HepG2 (cell line): ENCODE measurements around the gene NR1H2. TPM values are rescaled to one million over a fixed set of nuclear protein-coding genes. Genes with fewer than 3 reads are reported as not detected.

Source experiments
- ATAD3A ChIP-seq: sonication (generic); formaldehyde crosslinking; IDR thresholded peaks from 2 replicates; pipeline ENCODE4 v1.4.0; 2020; ENCODE audit warnings: missing genetic modification reagents
- BRCA1 ChIP-seq: sonication (generic); formaldehyde crosslinking; IDR thresholded peaks from 2 replicates; pipeline ENCODE4 v1.4.0; 2020; ENCODE audit warnings: missing genetic modification reagents
- CENPX ChIP-seq: sonication (generic); formaldehyde crosslinking; IDR thresholded peaks from 2 replicates; pipeline ENCODE4 v1.9.0; 2021; ENCODE audit warnings: mild to moderate bottlenecking, missing genetic modification reagents, moderate library complexity
- DNMT1 ChIP-seq: sonication (generic); formaldehyde crosslinking; IDR thresholded peaks from 2 replicates; pipeline ENCODE4 v1.5.1; 2020; ENCODE audit warnings: mild to moderate bottlenecking, missing genetic modification reagents
- HNRNPL ChIP-seq: fragments of 200-400 bp; formaldehyde crosslinking; IDR thresholded peaks from 2 replicates; pipeline ENCODE4 v1.6.1; 2017; ENCODE audit warnings: mild to moderate bottlenecking, low read depth, low read length
- MED8 ChIP-seq: sonication (generic); formaldehyde crosslinking; IDR thresholded peaks from 2 replicates; pipeline ENCODE4 v1.8.1; 2023; ENCODE audit warnings: mild to moderate bottlenecking, missing genetic modification reagents; ENCODE audit not compliant: insufficient replicate concordance
- PBX2 ChIP-seq: IDR thresholded peaks from 2 replicates; pipeline ENCODE4 v1.6.1; 2016; ENCODE audit warnings: control low read depth
- RBFOX2 ChIP-seq: fragments of 200-400 bp; formaldehyde crosslinking; IDR thresholded peaks from 2 replicates; pipeline ENCODE4 v1.6.1; 2017; ENCODE audit warnings: low read depth, mild to moderate bottlenecking, low read length
- RBM39 ChIP-seq: fragments of 200-400 bp; formaldehyde crosslinking; IDR thresholded peaks from one replicate; pipeline ENCODE4 v1.6.1; 2018; ENCODE audit warnings: antibody characterized with exemption, mild to moderate bottlenecking, low read depth, low read length; ENCODE audit not compliant: poor library complexity, severe bottlenecking
- RFXANK ChIP-seq: IDR thresholded peaks from 2 replicates; pipeline ENCODE4 v1.6.1; 2016
- SOX5 ChIP-seq: IDR thresholded peaks from 2 replicates; pipeline ENCODE4 v1.6.1; 2016; ENCODE audit warnings: borderline replicate concordance
- TERF1 ChIP-seq: sonication (generic); formaldehyde crosslinking; IDR thresholded peaks from 2 replicates; pipeline ENCODE4 v1.8.0; 2022; ENCODE audit warnings: mild to moderate bottlenecking, missing genetic modification reagents, moderate library complexity
- TMF1 ChIP-seq: sonication (generic); formaldehyde crosslinking; IDR thresholded peaks from 2 replicates; pipeline ENCODE4 v1.8.1; 2022; ENCODE audit warnings: low read depth, missing genetic modification reagents
- ZFP91 ChIP-seq: sonication (generic); formaldehyde crosslinking; IDR thresholded peaks from 2 replicates; pipeline ENCODE4 v1.9.0; 2022; ENCODE audit warnings: missing genetic modification reagents, mild to moderate bottlenecking, borderline replicate concordance
- ZFX ChIP-seq: sonication (generic); formaldehyde crosslinking; IDR thresholded peaks from 2 replicates; pipeline ENCODE4 v1.4.0; 2020; ENCODE audit warnings: mild to moderate bottlenecking, low read depth, missing genetic modification reagents, moderate library complexity
- ZFY ChIP-seq: sonication (generic); formaldehyde crosslinking; IDR thresholded peaks from 2 replicates; pipeline ENCODE4 v1.4.0; 2020; ENCODE audit warnings: missing genetic modification reagents
- ZHX1 ChIP-seq: sonication (generic); formaldehyde crosslinking; IDR thresholded peaks from 2 replicates; pipeline ENCODE4 v1.8.1; 2022; ENCODE audit warnings: low read depth, mild to moderate bottlenecking, missing genetic modification reagents
- ZNF280B ChIP-seq: sonication (generic); formaldehyde crosslinking; IDR thresholded peaks from 2 replicates; pipeline ENCODE4 v1.5.0; 2020; ENCODE audit warnings: missing genetic modification reagents, mild to moderate bottlenecking, borderline replicate concordance
- ZNF691 ChIP-seq: sonication (generic); formaldehyde crosslinking; IDR thresholded peaks from 2 replicates; pipeline ENCODE4 v1.4.0; 2020; ENCODE audit warnings: missing genetic modification reagents, low read depth, mild to moderate bottlenecking, borderline replicate concordance
- ZNF790 ChIP-seq: sonication (generic); formaldehyde crosslinking; IDR thresholded peaks from 2 replicates; pipeline ENCODE4 v1.8.0; 2022; ENCODE audit warnings: missing genetic modification reagents, mild to moderate bottlenecking, borderline replicate concordance
- polyA plus RNA-seq, 8 experiments: library from polyadenylated mRNA; depleted of rRNA in 3 of 8; stranded (reverse) in 7 of 8; unstranded in 1 of 8; fragments of >200 nt; fragmentation: Illumina TruSeq in 4 of 8; extraction: Trizol in 4 of 8; gene quantifications; 2 replicates each; pipeline versions ENCODE4 v1.2.1 to v1.2.3, GENCODE V29; 2011 to 2016; ENCODE audit warnings: low read depth in 4 of 8, missing spikeins in 1 of 8, mixed read lengths in 1 of 8; ENCODE audit not compliant: insufficient read depth in 1 of 8
- total RNA-seq, 5 experiments: library from RNA; depleted of rRNA; stranded (reverse); fragments of >200 nt; fragmentation: Illumina TruSeq; extraction: Trizol; gene quantifications; 2 replicates each; pipeline ENCODE4 v1.2.3, GENCODE V29; 2016; ENCODE audit warnings: low read depth in 1 of 5

Gene NR1H2
- total and polyA plus RNA-seq, 2 of the 13 experiments (the other 11 are each of a cell fraction or from before 2014, with no cell fraction given): 10.3 to 13.5 TPM

GRCh38 chr19:50414864-50415660, 38.8 kb downstream of the NR1H2 start (continued):
- TF ChIP-seq ZHX1 (no peak), ZFX (peak; percentile 67), MED8 (CRISPR knock-in tag) (no peak), ZFY (CRISPR knock-in tag) (peak; percentile 63), ATAD3A (CRISPR knock-in tag) (no peak), CENPX (no peak), RBM39 (no peak), TERF1 (CRISPR knock-in tag) (no peak), RBFOX2 (no peak), ZNF280B (CRISPR knock-in tag) (no peak), HNRNPL (no peak), PBX2 (CRISPR knock-in tag) (no peak), ZNF691 (no peak), DNMT1 (CRISPR knock-in tag) (0 out of 2 replicates have a peak, but pooled peaks have one; percentile 81), RFXANK (CRISPR knock-in tag) (no peak), ZNF790 (CRISPR knock-in tag) (no peak), TMF1 (CRISPR knock-in tag) (no peak), ZFP91 (peak; percentile 51; the same call in 1 of the 2 replicates), BRCA1 (CRISPR knock-in tag) (no peak), SOX5 (CRISPR knock-in tag) (no peak)
